IMR-90 (cell line): ENCODE results near the gene SLC39A11.

ENCODE experiments used
- BHLHE40 ChIP-seq: fragments of 150-350 bp; IDR thresholded peaks from 2 replicates; pipeline ENCODE4 v1.6.1; 2016; ENCODE audit warnings: mild to moderate bottlenecking, low read depth, low read length
- CTCF ChIP-seq: conservative IDR thresholded peaks from 2 replicates; pipeline ENCODE4 v1.5.1; 2012; ENCODE audit warnings: mild to moderate bottlenecking, low read depth, low read length, improper control_type of control experiment
- ELK1 ChIP-seq: fragments of 150-350 bp; IDR thresholded peaks from 2 replicates; pipeline ENCODE4 v1.6.1; 2016; ENCODE audit warnings: low read depth, mild to moderate bottlenecking, low read length, moderate library complexity, borderline replicate concordance
- MAFK ChIP-seq: IDR thresholded peaks from 2 replicates; pipeline ENCODE4 v1.6.1; 2012; ENCODE audit warnings: low read depth, low read length, improper control_type of control experiment
- MAZ ChIP-seq: IDR thresholded peaks from 2 replicates; pipeline ENCODE4 v1.6.1; 2012; ENCODE audit warnings: low read depth, mild to moderate bottlenecking, low read length, improper control_type of control experiment, moderate library complexity, borderline replicate concordance
- NFE2L2 ChIP-seq: fragments of 150-350 bp; IDR thresholded peaks from 2 replicates; pipeline ENCODE4 v1.6.1; 2016; ENCODE audit warnings: low read depth, mild to moderate bottlenecking, low read length
- POLR2A ChIP-seq: IDR thresholded peaks from 2 replicates; pipeline ENCODE4 v1.6.1; 2012; ENCODE audit warnings: mild to moderate bottlenecking, low read depth, low read length
- RAD21 ChIP-seq: IDR thresholded peaks from 2 replicates; pipeline ENCODE4 v1.6.1; 2012; ENCODE audit warnings: low read length, improper control_type of control experiment
- RFX5 ChIP-seq: IDR thresholded peaks from 2 replicates; pipeline ENCODE4 v1.8.0; 2012; ENCODE audit warnings: low read depth, mild to moderate bottlenecking, low read length, moderate library complexity

GRCh38 chr17:72955391-72956140 is 136.9 kb downstream of the SLC39A11 start:
- TF ChIP-seq CTCF, result no peak
- TF ChIP-seq POLR2A, result no peak
- no peak for TF ChIP-seq MAFK
- no peak for TF ChIP-seq MAZ
- no peak for TF ChIP-seq RAD21
- no peak for TF ChIP-seq RFX5
- TF ChIP-seq ELK1, result no peak
- no peak for TF ChIP-seq BHLHE40
- TF ChIP-seq NFE2L2, result no peak
